ENCODE measurements around the gene CNNM4.

Gene CNNM4

GRCh38 chr2:96861074-96861473, 100.4 kb downstream of the CNNM4 start:
- no peak for DNase-seq

Measured in cortex of kidney (tissue), 1 donor.